ENCODE data around the gene CCNY.
A peak's percentile ranks its signal among the peaks of the same experiment; 100 is the strongest.

The CCNY gene

GRCh38 chr10:35578618-35578956, 242.3 kb downstream of the CCNY start:
- Histone ChIP-seq H3K36me3 (replicated peaks in 1 of 2; ENCODE audit: control insufficient read depth in 2 of 2, insufficient read depth in 2 of 2, low read length in 2 of 2) (no peaks in the 10 kb centered on the region), H2BK12ac (ENCODE audit: low read length) (no peak overlapping the region), H3K4ac (ENCODE audit: low read length) (no peak overlapping the region), H2BK120ac (ENCODE audit: low read depth, low read length) (no peak overlapping the region), H4K91ac (ENCODE audit: low read depth, low read length, poor library complexity) (no peak overlapping the region), H3K79me1 (ENCODE audit: low read depth, low read length) (no peaks in the 10 kb centered on the region), H2AFZ (ENCODE audit: low read length) (no peak overlapping the region), H3K4me2 (ENCODE audit: insufficient read depth, low read length, poor library complexity, severe bottlenecking) (no peak overlapping the region), H3K4me3 (ENCODE audit: low read length in 2 of 2) (no peak overlapping the region), H3K14ac (ENCODE audit: low read length) (no peak overlapping the region), H3K18ac (ENCODE audit: low read length) (peak overlapping the region; percentile 23), H3K27ac (replicated peaks; ENCODE audit: low read length) (no peak overlapping the region), H2BK15ac (ENCODE audit: low read length) (no peak overlapping the region), H2BK5ac (ENCODE audit: low read length) (no peak overlapping the region), H3K4me1 (ENCODE audit: control insufficient read depth in 2 of 2, insufficient read depth in 1 of 2, low read depth in 1 of 2, low read length in 2 of 2) (no peaks in the 10 kb centered on the region), H3K23ac (ENCODE audit: low read depth, low read length, poor library complexity) (no peak overlapping the region), H3K9me3 (replicated peaks in 1 of 2; ENCODE audit: control insufficient read depth in 2 of 2, insufficient read depth in 1 of 2, low read depth in 1 of 2, low read length in 2 of 2) (peaks cover 0 to 1% of the 10 kb centered on the region in 2 donors), H3K9ac (ENCODE audit: low read depth, low read length, poor library complexity) (no peak overlapping the region), H4K8ac (ENCODE audit: low read depth, low read length) (no peak overlapping the region), H2AK5ac (ENCODE audit: low read depth, low read length) (no peak overlapping the region), H3K27me3 (ENCODE audit: control insufficient read depth in 3 of 3, insufficient read depth in 3 of 3, low read depth in 1 of 3, low read length in 3 of 3) (no peaks in the 10 kb centered on the region)
- no CpG with 5 or more reads among the region's 4 CpGs for WGBS, 2 donors (ENCODE audit: extremely low coverage in 2 of 2, insufficient read length in 2 of 2, insufficient replicate concordance in 1 of 2)
- no peak for DNase-seq (ENCODE audit: low spot score)

GRCh38 chr10:35579116-35579515, 242.8 kb downstream of the CCNY start:
- no CpG with 5 or more reads among the region's 3 CpGs for WGBS, 2 donors (ENCODE audit: extremely low coverage in 2 of 2, insufficient read length in 2 of 2, insufficient replicate concordance in 1 of 2)
- no peak overlapping the region for H3K23ac ChIP-seq (ENCODE audit: low read depth, low read length, poor library complexity)

GRCh38 chr10:35579726-35580422, 243.6 kb downstream of the CCNY start:
- no peaks in the 10 kb centered on the region for H3K27me3 ChIP-seq (ENCODE audit: control insufficient read depth in 3 of 3, insufficient read depth in 3 of 3, low read depth in 1 of 3, low read length in 3 of 3)
- WGBS, 2 donors (ENCODE audit: extremely low coverage in 2 of 2, insufficient read length in 2 of 2, insufficient replicate concordance in 1 of 2) = no CpG with 5 or more reads among the region's 12 CpGs
- peaks cover 0 to 1% of the 10 kb centered on the region in 2 donors for H3K9me3 ChIP-seq (replicated peaks in 1 of 2; ENCODE audit: control insufficient read depth in 2 of 2, insufficient read depth in 1 of 2, low read depth in 1 of 2, low read length in 2 of 2)
- no peak overlapping the region for H3K9ac ChIP-seq (ENCODE audit: low read depth, low read length, poor library complexity)
- no peak overlapping the region for H3K27ac ChIP-seq (replicated peaks; ENCODE audit: low read length)
- H2BK15ac ChIP-seq (ENCODE audit: low read length) = no peak overlapping the region
- H3K4me2 ChIP-seq (ENCODE audit: insufficient read depth, low read length, poor library complexity, severe bottlenecking) = no peak overlapping the region
- no peak overlapping the region for H2AFZ ChIP-seq (ENCODE audit: low read length)
- no peak overlapping the region for H4K8ac ChIP-seq (ENCODE audit: low read depth, low read length)
- no peak overlapping the region for H3K18ac ChIP-seq (ENCODE audit: low read length)
- DNase-seq (ENCODE audit: low spot score) = no peak
- no peak overlapping the region for H3K23ac ChIP-seq (ENCODE audit: low read depth, low read length, poor library complexity)
- H3K4me3 ChIP-seq (ENCODE audit: low read length in 2 of 2) = no peak overlapping the region
- no peak overlapping the region for H2BK5ac ChIP-seq (ENCODE audit: low read length)
- H3K14ac ChIP-seq (ENCODE audit: low read length) = no peak overlapping the region
- H3K4ac ChIP-seq (ENCODE audit: low read length) = no peak overlapping the region
- no peak overlapping the region for H2BK12ac ChIP-seq (ENCODE audit: low read length)
- no peaks in the 10 kb centered on the region for H3K36me3 ChIP-seq (replicated peaks in 1 of 2; ENCODE audit: control insufficient read depth in 2 of 2, insufficient read depth in 2 of 2, low read length in 2 of 2)
- no peaks in the 10 kb centered on the region for H3K4me1 ChIP-seq (ENCODE audit: control insufficient read depth in 2 of 2, insufficient read depth in 1 of 2, low read depth in 1 of 2, low read length in 2 of 2)
- H2AK5ac ChIP-seq (ENCODE audit: low read depth, low read length) = no peak overlapping the region
- H4K91ac ChIP-seq (ENCODE audit: low read depth, low read length, poor library complexity) = no peak overlapping the region
- no peaks in the 10 kb centered on the region for H3K79me1 ChIP-seq (ENCODE audit: low read depth, low read length)
- H2BK120ac ChIP-seq (ENCODE audit: low read depth, low read length) = no peak overlapping the region

More at GRCh38 chr10:35579116-35579515, 242.8 kb downstream of the CCNY start:
- no peak overlapping the region for H3K4me3 ChIP-seq (ENCODE audit: low read length in 2 of 2)
- no peak overlapping the region for H2BK12ac ChIP-seq (ENCODE audit: low read length)
- no peak for DNase-seq (ENCODE audit: low spot score)
- no peaks in the 10 kb centered on the region for H3K4me1 ChIP-seq (ENCODE audit: control insufficient read depth in 2 of 2, insufficient read depth in 1 of 2, low read depth in 1 of 2, low read length in 2 of 2)
- H2BK5ac ChIP-seq (ENCODE audit: low read length) = no peak overlapping the region
- no peak overlapping the region for H3K9ac ChIP-seq (ENCODE audit: low read depth, low read length, poor library complexity)
- H3K14ac ChIP-seq (ENCODE audit: low read length) = no peak overlapping the region
- H3K27me3 ChIP-seq (ENCODE audit: control insufficient read depth in 3 of 3, insufficient read depth in 3 of 3, low read depth in 1 of 3, low read length in 3 of 3) = no peaks in the 10 kb centered on the region
- H3K79me1 ChIP-seq (ENCODE audit: low read depth, low read length) = no peaks in the 10 kb centered on the region
- H3K18ac ChIP-seq (ENCODE audit: low read length) = no peak overlapping the region
- no peak overlapping the region for H4K8ac ChIP-seq (ENCODE audit: low read depth, low read length)
- H2AFZ ChIP-seq (ENCODE audit: low read length) = no peak overlapping the region
- no peaks in the 10 kb centered on the region for H3K36me3 ChIP-seq (replicated peaks in 1 of 2; ENCODE audit: control insufficient read depth in 2 of 2, insufficient read depth in 2 of 2, low read length in 2 of 2)
- peaks cover 0 to 1% of the 10 kb centered on the region in 2 donors for H3K9me3 ChIP-seq (replicated peaks in 1 of 2; ENCODE audit: control insufficient read depth in 2 of 2, insufficient read depth in 1 of 2, low read depth in 1 of 2, low read length in 2 of 2)
- H2BK15ac ChIP-seq (ENCODE audit: low read length) = no peak overlapping the region
- H3K4ac ChIP-seq (ENCODE audit: low read length) = no peak overlapping the region
- H4K91ac ChIP-seq (ENCODE audit: low read depth, low read length, poor library complexity) = no peak overlapping the region
- H3K4me2 ChIP-seq (ENCODE audit: insufficient read depth, low read length, poor library complexity, severe bottlenecking) = no peak overlapping the region
- no peak overlapping the region for H3K27ac ChIP-seq (replicated peaks; ENCODE audit: low read length)
- no peak overlapping the region for H2BK120ac ChIP-seq (ENCODE audit: low read depth, low read length)
- no peak overlapping the region for H2AK5ac ChIP-seq (ENCODE audit: low read depth, low read length)

DNA sequence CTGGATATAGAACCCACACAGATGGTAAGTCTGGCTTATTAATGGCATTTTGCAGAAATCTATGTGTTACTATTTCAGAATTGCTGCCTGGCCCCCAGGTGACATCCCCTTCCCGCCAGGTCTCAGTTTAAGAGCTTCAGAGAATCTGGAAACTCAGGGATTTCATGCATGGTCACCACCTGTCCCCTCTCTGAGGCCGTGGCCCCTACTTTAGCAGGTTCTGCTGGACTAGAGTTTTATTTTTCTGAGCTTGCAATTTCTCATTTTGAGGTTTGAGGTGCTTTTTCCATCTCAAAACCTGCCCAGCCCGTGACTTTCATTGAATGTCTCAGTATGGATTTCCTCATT, 244.1 kb downstream of the CCNY start:
- no CpG with 5 or more reads among the region's 3 CpGs for WGBS, 2 donors (ENCODE audit: extremely low coverage in 2 of 2, insufficient read length in 2 of 2, insufficient replicate concordance in 1 of 2)

More for the DNA sequence above, 244.1 kb downstream of the CCNY start:
- Histone ChIP-seq H2BK5ac (ENCODE audit: low read length) (no peak overlapping the region), H3K79me1 (ENCODE audit: low read depth, low read length) (no peaks in the 10 kb centered on the region), H3K4me3 (ENCODE audit: low read length in 2 of 2) (no peak overlapping the region), H3K4me2 (ENCODE audit: insufficient read depth, low read length, poor library complexity, severe bottlenecking) (no peak overlapping the region), H3K23ac (ENCODE audit: low read depth, low read length, poor library complexity) (no peak overlapping the region), H2AFZ (ENCODE audit: low read length) (no peak overlapping the region), H2AK5ac (ENCODE audit: low read depth, low read length) (no peak overlapping the region), H3K9me3 (replicated peaks in 1 of 2; ENCODE audit: control insufficient read depth in 2 of 2, insufficient read depth in 1 of 2, low read depth in 1 of 2, low read length in 2 of 2) (peaks cover 0 to 1% of the 10 kb centered on the region in 2 donors), H2BK120ac (ENCODE audit: low read depth, low read length) (no peak overlapping the region), H4K91ac (ENCODE audit: low read depth, low read length, poor library complexity) (no peak overlapping the region), H3K4me1 (ENCODE audit: control insufficient read depth in 2 of 2, insufficient read depth in 1 of 2, low read depth in 1 of 2, low read length in 2 of 2) (no peaks in the 10 kb centered on the region), H3K27me3 (ENCODE audit: control insufficient read depth in 3 of 3, insufficient read depth in 3 of 3, low read depth in 1 of 3, low read length in 3 of 3) (no peaks in the 10 kb centered on the region), H4K8ac (ENCODE audit: low read depth, low read length) (no peak overlapping the region), H3K4ac (ENCODE audit: low read length) (no peak overlapping the region), H3K27ac (replicated peaks; ENCODE audit: low read length) (no peak overlapping the region), H2BK15ac (ENCODE audit: low read length) (no peak overlapping the region), H2BK12ac (ENCODE audit: low read length) (no peak overlapping the region), H3K14ac (ENCODE audit: low read length) (no peak overlapping the region), H3K9ac (ENCODE audit: low read depth, low read length, poor library complexity) (no peak overlapping the region), H3K18ac (ENCODE audit: low read length) (no peak overlapping the region), H3K36me3 (replicated peaks in 1 of 2; ENCODE audit: control insufficient read depth in 2 of 2, insufficient read depth in 2 of 2, low read length in 2 of 2) (no peaks in the 10 kb centered on the region)
- no peak for DNase-seq (ENCODE audit: low spot score)
